Astrocyte (in vitro differentiated cells and primary cell): ENCODE data around the gene C1orf50.

ENCODE experiments used
- CTCF ChIP-seq: IDR thresholded peaks from 2 replicates; pipeline ENCODE4 v1.5.1; 2011; ENCODE audit warnings: low read depth, mild to moderate bottlenecking, inconsistent platforms, low read length, moderate library complexity; ENCODE audit not compliant: insufficient read depth
- EZH2 ChIP-seq: IDR thresholded peaks from 2 replicates; pipeline ENCODE4 v1.6.1; 2012; ENCODE audit warnings: mild to moderate bottlenecking, low read length, inconsistent platforms; ENCODE audit not compliant: insufficient read depth

- TF ChIP-seq CTCF (no peak), EZH2 (no peak)
These were observed 5.5 kb upstream of the C1orf50 start for GRCh38 chr1:42761567-42761966.
